Pancreas (tissue), 10 donors: ENCODE measurements around the gene PEX13. TPM values are rescaled to one million over a fixed set of nuclear protein-coding genes. Genes with fewer than 3 reads are reported as not detected.

Experiments
- ATAC-seq, 4 donors: fragments of 200-7000 bp; cut with Tn5 transposase; one replicate each; pipeline versions ENCODE4 v1.8.0 to v1.9.1; 2020; ENCODE audit warnings: mild to moderate bottlenecking in 4 of 4, moderate library complexity in 4 of 4
- DNase-seq, 6 donors: peaks; one replicate each; pipeline ENCODE4 v3.0.0-alpha.2; 2020
- FAIRE-seq: peaks from 2 replicates; lab custom pipeline; 2012; peaks lifted over from hg19 to GRCh38; lab: Jason Lieb, UNC
- H3K27ac ChIP-seq, 4 donors: fragments of 200-600 bp; sonication (generic); 1 replicate in 3 of 4; 2 replicates in 1 of 4; pipeline versions ENCODE4 v1.5.0 to v1.8.0; 2020
- H3K27me3 ChIP-seq, 4 donors: fragments of 200-600 bp; one replicate each; pipeline ENCODE4 v1.8.0; 2021
- H3K36me3 ChIP-seq, 3 donors: fragments of 200-600 bp; sonication (generic) in 1 of 3; one replicate each; pipeline versions ENCODE4 v1.5.0 to v1.8.0; 2020 to 2021
- H3K4me1 ChIP-seq, 3 donors: fragments of 200-600 bp; one replicate each; pipeline ENCODE4 v1.8.0; 2021
- H3K4me3 ChIP-seq, 4 donors: fragments of 200-600 bp; sonication (generic) in 2 of 4; one replicate each; pipeline versions ENCODE4 v1.5.0 to v1.8.0; 2020 to 2021
- H3K9me3 ChIP-seq, 4 donors: fragments of 200-600 bp; one replicate each; pipeline ENCODE4 v1.8.0; 2021
- WGBS, 2 donors: extraction: QIAGEN DNeasy Blood & Tissue Kit; methylation state at CpG; one replicate each; pipeline ENCODE4 v1.1.7; 2013; 5-methylcytosine and 5-hydroxymethylcytosine counted together
- intact Hi-C, 3 donors: fragments of 100-400 bp; cut with DNase I; formaldehyde crosslinking; loops; one replicate each; pipeline versions ENCODE4 v1.11.1 to v1.14.2; 2022
- polyA plus RNA-seq, 2 donors: library from polyadenylated mRNA; stranded (reverse); fragments of 200-250 nt; gene quantifications; one replicate each; pipeline ENCODE4 v1.2.3, GENCODE V29; 2013
- total RNA-seq, 6 donors: library from RNA; stranded (reverse); fragmentation: NEBNext Ultra II Directional in 4 of 6; extraction: Animal tissue kit (Norgen Biotek cat#: 25700) in 4 of 6; gene quantifications; one replicate each; pipeline versions ENCODE4 v1.2.1 to v1.2.4, GENCODE V29; 2021 to 2023
- TF ChIP-seq, protein P1 (sequence below), 4 donors: fragments of 200-600 bp; sonication (generic) in 3 of 4; IDR thresholded peaks; one replicate each; pipeline versions ENCODE4 v1.5.0 to v1.8.0; 2021; ENCODE audit warnings: antibody characterized with exemption in 4 of 4
- donor health status: healthy with polysubstance abuse.
- donor health status: DM: no; HTN: no; CAD: no; lungs with moderate emphysema.
- donor health status: DM: no; HTN: no; CAD: no.
- donor health status: control.
- donor health status: control.
- donor health status: Bipolar disorder and iron deficiency.
- donor health status: DM: yes; HTN: yes; CAD: no.
- donor health status: DM: no; HTN: no; CAD: no.
- donor health status: DM: no; HTN: no; CAD: no.
- donor health status: DM: yes; HTN: yes; CAD: no.

PEX13 gene
- total and polyA plus RNA-seq, 8 donors: 4.3 to 16.8 (median 8.9) TPM

GRCh38 chr2:60991644-60992043 is 25.9 kb upstream of the PEX13 start:
- TF ChIP-seq, protein P1, sequence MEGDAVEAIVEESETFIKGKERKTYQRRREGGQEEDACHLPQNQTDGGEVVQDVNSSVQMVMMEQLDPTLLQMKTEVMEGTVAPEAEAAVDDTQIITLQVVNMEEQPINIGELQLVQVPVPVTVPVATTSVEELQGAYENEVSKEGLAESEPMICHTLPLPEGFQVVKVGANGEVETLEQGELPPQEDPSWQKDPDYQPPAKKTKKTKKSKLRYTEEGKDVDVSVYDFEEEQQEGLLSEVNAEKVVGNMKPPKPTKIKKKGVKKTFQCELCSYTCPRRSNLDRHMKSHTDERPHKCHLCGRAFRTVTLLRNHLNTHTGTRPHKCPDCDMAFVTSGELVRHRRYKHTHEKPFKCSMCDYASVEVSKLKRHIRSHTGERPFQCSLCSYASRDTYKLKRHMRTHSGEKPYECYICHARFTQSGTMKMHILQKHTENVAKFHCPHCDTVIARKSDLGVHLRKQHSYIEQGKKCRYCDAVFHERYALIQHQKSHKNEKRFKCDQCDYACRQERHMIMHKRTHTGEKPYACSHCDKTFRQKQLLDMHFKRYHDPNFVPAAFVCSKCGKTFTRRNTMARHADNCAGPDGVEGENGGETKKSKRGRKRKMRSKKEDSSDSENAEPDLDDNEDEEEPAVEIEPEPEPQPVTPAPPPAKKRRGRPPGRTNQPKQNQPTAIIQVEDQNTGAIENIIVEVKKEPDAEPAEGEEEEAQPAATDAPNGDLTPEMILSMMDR (IDR thresholded peaks at IDR 0.05): no peak
- DNase-seq (no peak), ATAC-seq (no peak), FAIRE-seq (no peak)
- no peak overlapping the region for H3K27ac ChIP-seq
- H3K9me3 ChIP-seq: no peaks in the 10 kb centered on the region
- no peaks in the 10 kb centered on the region for H3K4me1 ChIP-seq
- no peak overlapping the region for H3K4me3 ChIP-seq
- H3K36me3 ChIP-seq: no peaks in the 10 kb centered on the region
- intact Hi-C loops: loop anchor here in 1 of 3 donors (10.0 kb wide), 1 partner anchor 277 kb away; no protein-coding TSS in a partner anchor
- H3K27me3 ChIP-seq: no peaks in the 10 kb centered on the region
- WGBS, 2 donors: 94% methylated on average over 4 of the region's 4 CpGs

- TF ChIP-seq, protein P1 (IDR thresholded peaks at IDR 0.05): no peak
- WGBS, 2 donors: 92 to 97% methylated on average over 7 of the region's 7 CpGs
- H3K4me1 ChIP-seq: no peaks in the 10 kb centered on the region
- no peak for FAIRE-seq
- intact Hi-C loops: loop anchor here in 1 of 3 donors (10.0 kb wide), 1 partner anchor 278 kb away; no protein-coding TSS in a partner anchor
- H3K9me3 ChIP-seq: no peaks in the 10 kb centered on the region
- no peak overlapping the region for H3K4me3 ChIP-seq
- ATAC-seq: peak in 2 of 4 donors; percentile 78 to 82
- no peaks in the 10 kb centered on the region for H3K27me3 ChIP-seq
- peak overlapping the region in 2 of 4 donors; percentile 18 to 52 for H3K27ac ChIP-seq
- H3K36me3 ChIP-seq: no peaks in the 10 kb centered on the region
- no peak for DNase-seq
Measured at GRCh38 chr2:60992985-60993392, 24.5 kb upstream of the PEX13 start.

GRCh38 chr2:60994131-60994530 is 23.4 kb upstream of the PEX13 start:
- Histone ChIP-seq H3K4me3 (no peak overlapping the region), H3K36me3 (no peaks in the 10 kb centered on the region), H3K27ac (no peak overlapping the region), H3K4me1 (no peaks in the 10 kb centered on the region), H3K27me3 (no peaks in the 10 kb centered on the region), H3K9me3 (no peaks in the 10 kb centered on the region)
- intact Hi-C loops: loop anchor here in 1 of 3 donors (10.0 kb wide), 1 partner anchor 279 kb away; no protein-coding TSS in a partner anchor
- TF ChIP-seq, protein P1 (IDR thresholded peaks at IDR 0.05): no peak
- no peak for FAIRE-seq
- no peak for DNase-seq
- ATAC-seq: no peak

DNA sequence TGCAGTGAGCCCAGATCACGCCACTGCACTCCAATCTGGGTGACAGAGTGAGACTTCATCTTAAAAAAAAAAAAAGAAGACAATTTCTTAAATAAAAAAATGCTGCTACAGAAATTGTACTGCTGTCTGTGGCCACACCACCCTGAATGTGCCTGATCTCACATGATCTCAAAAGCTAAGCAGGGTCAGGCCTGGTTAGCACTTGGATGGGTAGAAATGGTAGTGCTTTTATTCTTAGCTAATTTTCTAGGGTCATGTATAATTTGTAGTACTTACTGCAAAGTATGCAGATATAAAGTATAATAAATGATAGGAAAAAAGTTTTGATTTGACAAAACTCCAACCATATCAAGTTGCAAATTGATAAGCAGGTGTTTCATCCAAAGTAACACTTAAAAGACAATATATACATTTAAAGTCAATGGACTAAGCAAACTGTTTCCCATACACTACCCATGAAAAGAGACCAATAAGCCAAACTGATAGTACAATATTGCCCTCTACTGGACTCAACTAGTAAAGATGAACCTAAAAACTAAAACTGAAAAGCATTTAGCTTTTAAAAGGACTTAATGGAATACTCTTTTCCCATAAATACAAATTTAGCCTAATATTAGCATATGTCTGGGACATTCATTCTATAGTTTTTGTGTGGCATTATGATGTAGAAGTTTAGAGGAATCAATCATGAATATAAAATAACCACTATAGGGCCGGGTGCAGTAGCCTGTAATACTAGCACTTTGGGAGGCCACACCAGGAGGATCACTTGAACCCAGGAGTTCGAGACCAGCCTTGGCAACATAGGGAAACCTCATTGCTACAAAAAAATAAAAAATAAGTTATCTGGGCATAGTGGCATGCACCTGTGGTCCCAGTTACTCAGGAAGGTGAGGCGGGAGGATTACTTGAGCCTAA is 18.6 kb upstream of the PEX13 start:
- peak in 3 of 4 donors; percentile 77 to 89 (median 86) for ATAC-seq
- TF ChIP-seq, protein P1 (IDR thresholded peaks at IDR 0.05): peak in 3 of 4 donors; percentile 32 to 43 (median 41)
- H3K36me3 ChIP-seq: no peaks in the 10 kb centered on the region
- intact Hi-C loops: loop anchor here in 1 of 3 donors (10.0 kb wide), 1 partner anchor 284 kb away; no protein-coding TSS in a partner anchor
- H3K27ac ChIP-seq: no peak overlapping the region
- peak; percentile 98 for FAIRE-seq
- DNase-seq: no peak
- no peaks in the 10 kb centered on the region for H3K4me1 ChIP-seq
- H3K9me3 ChIP-seq: no peaks in the 10 kb centered on the region
- no peak overlapping the region for H3K4me3 ChIP-seq
- no peaks in the 10 kb centered on the region for H3K27me3 ChIP-seq
- 68 to 74% methylated on average over 4 of the region's 4 CpGs for WGBS, 2 donors
